Endothelial cell of umbilical vein (primary cell): ENCODE results near the gene TTC13. TPM values are rescaled to one million over a fixed set of nuclear protein-coding genes. Genes with fewer than 3 reads are reported as not detected.

Source experiments
- BruUV-seq: library from RNA; stranded (reverse); fragments of 400-500 nt; replicated peaks from 2 replicates; lab custom pipeline; 2021; lab: Mats Ljungman, UMichigan
- CTCF ChIA-PET: fragments of 300-600, 350-600 bp; sonication (Branson Sonifier 250); formaldehyde crosslinking; loops from one replicate; lab custom pipeline; 2021; ENCODE audit warnings: antibody characterized with exemption, inconsistent platforms; lab: Charles Lee
- POLR2A ChIA-PET: fragments of 300-600, 350-600 bp; sonication (Branson Sonifier 250); formaldehyde crosslinking; loops from one replicate; lab custom pipeline; 2021; ENCODE audit warnings: antibody characterized with exemption, inconsistent platforms; lab: Charles Lee
- DNase-seq: peaks from one replicate; pipeline ENCODE4 v3.0.0-alpha.2; 2011; ENCODE audit warnings: low read depth, low spot score
- FAIRE-seq: peaks from 2 replicates; lab custom pipeline; 2011; peaks lifted over from hg19 to GRCh38; lab: Jason Lieb, UNC
- H2AFZ ChIP-seq: 2 replicates; pipeline ENCODE4 v1.6.0; 2012; ENCODE audit warnings: low read depth, low read length, control low read depth, inconsistent platforms
- H3K27ac ChIP-seq: 2 replicates; pipeline ENCODE4 v1.5.1; 2011; ENCODE audit warnings: low read depth, mild to moderate bottlenecking, control low read depth, low read length, moderate library complexity; ENCODE audit not compliant: insufficient read depth
- H3K27me3 ChIP-seq, 2 experiments: 2 replicates each; pipeline versions ENCODE4 v1.6.0 to v1.6.1; 2011; ENCODE audit warnings: low read length in 2 of 2, mixed read lengths in 1 of 2; ENCODE audit not compliant: control insufficient read depth in 2 of 2, insufficient read depth in 2 of 2
- H3K36me3 ChIP-seq, 2 experiments: 2 replicates in 1 of 2; 3 replicates in 1 of 2; pipeline ENCODE4 v1.5.1; 2011; ENCODE audit warnings: low read length in 2 of 2, mild to moderate bottlenecking in 1 of 2, moderate library complexity in 1 of 2; ENCODE audit not compliant: control insufficient read depth in 2 of 2, insufficient read depth in 2 of 2; ENCODE audit errors: extremely low read depth in 1 of 2
- H3K4me1 ChIP-seq: 3 replicates; pipeline ENCODE4 v1.5.1; 2011; ENCODE audit warnings: mild to moderate bottlenecking, low read length; ENCODE audit not compliant: control insufficient read depth, insufficient read depth; ENCODE audit errors: extremely low read depth
- H3K4me2 ChIP-seq: 2 replicates; pipeline ENCODE4 v1.6.1; 2011; ENCODE audit warnings: low read length, control low read depth, mixed read lengths; ENCODE audit not compliant: insufficient read depth
- H3K4me3 ChIP-seq, 3 experiments: fragments of 200-600 bp in 1 of 3; sonication (generic), shearing (Covaris generic) in 1 of 3; replicated peaks in 1 of 3; 2 replicates each; pipeline ENCODE4 v1.5.1; 2011 to 2016; ENCODE audit warnings: control low read depth in 3 of 3, low read length in 3 of 3, mild to moderate bottlenecking in 2 of 3, inconsistent platforms in 1 of 3, low read depth in 1 of 3, moderate library complexity in 1 of 3; ENCODE audit not compliant: insufficient read depth in 1 of 3
- H3K79me2 ChIP-seq: 2 replicates; pipeline ENCODE4 v1.6.0; 2012; ENCODE audit warnings: low read length, inconsistent platforms; ENCODE audit not compliant: control insufficient read depth, insufficient read depth
- H3K9ac ChIP-seq: replicated peaks from 2 replicates; pipeline ENCODE3; 2011; ENCODE audit warnings: low read length, control low read depth; ENCODE audit not compliant: insufficient read depth; ENCODE audit errors: extremely low read depth
- H3K9me1 ChIP-seq: replicated peaks from 3 replicates; pipeline ENCODE4 v1.6.0; 2011; ENCODE audit warnings: mild to moderate bottlenecking, low read length; ENCODE audit not compliant: control insufficient read depth, insufficient read depth; ENCODE audit errors: extremely low read depth
- H3K9me3 ChIP-seq: replicated peaks from 2 replicates; pipeline ENCODE4 v1.5.1; 2012; ENCODE audit warnings: low read length, inconsistent platforms; ENCODE audit not compliant: control insufficient read depth, insufficient read depth
- H4K20me1 ChIP-seq: replicated peaks from 2 replicates; pipeline ENCODE3; 2011; ENCODE audit warnings: mild to moderate bottlenecking, low read length; ENCODE audit not compliant: control insufficient read depth, insufficient read depth; ENCODE audit errors: extremely low read depth
- EZH2 ChIP-seq: IDR thresholded peaks from 2 replicates; pipeline ENCODE4 v1.6.1; 2012; ENCODE audit warnings: borderline replicate concordance, low read depth, mild to moderate bottlenecking, moderate library complexity, low read length, inconsistent platforms; ENCODE audit not compliant: severe bottlenecking
- FOS ChIP-seq: IDR thresholded peaks from 2 replicates; pipeline ENCODE4 v1.6.1; 2011; ENCODE audit warnings: mild to moderate bottlenecking, low read length, moderate library complexity, borderline replicate concordance; ENCODE audit not compliant: insufficient read depth
- GATA2 ChIP-seq: IDR thresholded peaks from 2 replicates; pipeline ENCODE4 v1.7.0; 2011; ENCODE audit warnings: low read depth, mild to moderate bottlenecking, moderate library complexity, mixed read lengths, low read length; ENCODE audit not compliant: insufficient read length, insufficient read depth
- JUN ChIP-seq: IDR thresholded peaks from 2 replicates; pipeline ENCODE4 v1.6.1; 2011; ENCODE audit warnings: borderline replicate concordance, low read depth; ENCODE audit not compliant: insufficient read length, insufficient read depth
- MYC ChIP-seq: IDR thresholded peaks from one replicate; pipeline ENCODE4 v1.6.1; 2011; ENCODE audit warnings: mild to moderate bottlenecking, low read depth, low read length
- POLR2A ChIP-seq: IDR thresholded peaks from 2 replicates; pipeline ENCODE4 v1.6.1; 2012; ENCODE audit warnings: low read depth, mild to moderate bottlenecking, control low read depth, low read length
- POLR2AphosphoS5 ChIP-seq: IDR thresholded peaks from 2 replicates; pipeline ENCODE4 v1.6.1; 2012; ENCODE audit warnings: low read depth, mild to moderate bottlenecking, control low read depth, low read length, moderate library complexity; ENCODE audit not compliant: insufficient read depth
- dilution Hi-C: fragments of 300-500 bp; cut with MboI; formaldehyde crosslinking; loops from one replicate; pipeline ENCODE4 v1.15.0; 2019; ENCODE audit warnings: low sequenced_read_pairs; ENCODE audit not compliant: extremely low pct_ligation_motif_present
- intact Hi-C: fragments of 100-400 bp; cut with micrococcal nuclease; formaldehyde crosslinking; loops from one replicate; pipeline ENCODE4 v1.10.0; 2022
- polyA plus RNA-seq, 4 experiments: library from polyadenylated mRNA; depleted of rRNA in 3 of 4; stranded (reverse) in 3 of 4; unstranded in 1 of 4; fragments of >200 nt; gene quantifications; 2 replicates each; pipeline versions ENCODE4 v1.2.1 to v1.2.3, GENCODE V29; 2011 to 2012; ENCODE audit warnings: missing spikeins in 1 of 4
- total RNA-seq: library from RNA; stranded (reverse); gene quantifications from 2 replicates; pipeline ENCODE4 v1.2.3, GENCODE V29; 2021
- TF ChIP-seq, protein P1 (sequence below): IDR thresholded peaks from 2 replicates; pipeline ENCODE4 v1.6.1; 2011; ENCODE audit not compliant: insufficient read depth, insufficient read length
- TF ChIP-seq, protein P2 (sequence below), 2 donors: IDR thresholded peaks; 1 replicate in 1 of 2; 2 replicates in 1 of 2; pipeline ENCODE4 v1.5.1; 2011; ENCODE audit warnings: low read length in 2 of 2, mild to moderate bottlenecking in 2 of 2, moderate library complexity in 2 of 2, control low read depth in 1 of 2, inconsistent platforms in 1 of 2, low read depth in 1 of 2; ENCODE audit not compliant: insufficient read depth in 1 of 2; ENCODE audit errors: extremely low read depth in 1 of 2

TTC13 gene
- total and polyA plus RNA-seq, 2 donors (not counting 3 experiments of a cell fraction or from before 2014, with no cell fraction given): 8.8 to 23.9 TPM

DNA sequence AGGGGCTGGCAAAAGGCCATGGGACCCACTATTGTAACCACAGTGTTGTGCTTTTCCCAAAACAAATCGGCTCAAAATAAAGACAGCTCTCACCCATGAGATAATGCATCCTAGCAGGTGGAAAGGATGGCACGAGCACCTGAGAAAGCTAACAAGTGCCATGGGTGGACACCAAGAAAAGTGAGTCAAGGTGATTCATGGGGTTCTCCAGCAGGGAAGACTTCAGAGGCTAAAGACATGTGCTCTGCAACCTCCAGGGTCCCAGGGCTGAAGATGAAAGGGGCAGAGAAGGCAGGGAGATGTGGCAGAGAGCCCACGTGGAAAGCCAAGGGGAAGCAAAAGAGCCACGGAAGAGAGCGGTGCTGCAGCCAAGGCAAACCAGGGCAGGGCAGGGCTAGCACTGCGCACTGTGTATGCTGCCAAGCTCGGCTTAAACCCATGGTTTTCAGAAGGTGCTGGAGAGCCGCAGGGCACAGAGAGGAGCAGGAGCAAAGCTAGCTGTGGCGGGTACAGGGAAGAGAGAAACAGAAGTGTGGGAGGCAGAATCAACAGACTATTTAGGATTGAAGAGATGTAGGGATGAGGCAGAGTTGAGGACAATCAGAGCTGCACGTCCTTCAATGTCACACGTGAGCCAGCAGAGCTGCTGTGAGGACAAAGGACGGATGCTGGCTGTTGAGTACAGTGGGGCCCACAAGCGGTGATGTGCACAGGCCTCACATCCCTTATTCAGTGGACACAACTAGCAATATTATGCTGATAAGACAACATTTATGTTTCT is 68.5 kb downstream of the TTC13 start:
- H3K4me3 ChIP-seq: no peak overlapping the region
- H3K36me3 ChIP-seq: peaks cover 2 to 11% of the 10 kb centered on the region in 2 experiments
- no peak for TF ChIP-seq EZH2
- no peak for TF ChIP-seq GATA2
- TF ChIP-seq POLR2AphosphoS5: no peak
- TF ChIP-seq POLR2A: no peak
- no peak for TF ChIP-seq FOS
- TF ChIP-seq, protein P1, sequence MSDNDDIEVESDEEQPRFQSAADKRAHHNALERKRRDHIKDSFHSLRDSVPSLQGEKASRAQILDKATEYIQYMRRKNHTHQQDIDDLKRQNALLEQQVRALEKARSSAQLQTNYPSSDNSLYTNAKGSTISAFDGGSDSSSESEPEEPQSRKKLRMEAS: no peak
- TF ChIP-seq JUN: no peak
- TF ChIP-seq, protein P2, sequence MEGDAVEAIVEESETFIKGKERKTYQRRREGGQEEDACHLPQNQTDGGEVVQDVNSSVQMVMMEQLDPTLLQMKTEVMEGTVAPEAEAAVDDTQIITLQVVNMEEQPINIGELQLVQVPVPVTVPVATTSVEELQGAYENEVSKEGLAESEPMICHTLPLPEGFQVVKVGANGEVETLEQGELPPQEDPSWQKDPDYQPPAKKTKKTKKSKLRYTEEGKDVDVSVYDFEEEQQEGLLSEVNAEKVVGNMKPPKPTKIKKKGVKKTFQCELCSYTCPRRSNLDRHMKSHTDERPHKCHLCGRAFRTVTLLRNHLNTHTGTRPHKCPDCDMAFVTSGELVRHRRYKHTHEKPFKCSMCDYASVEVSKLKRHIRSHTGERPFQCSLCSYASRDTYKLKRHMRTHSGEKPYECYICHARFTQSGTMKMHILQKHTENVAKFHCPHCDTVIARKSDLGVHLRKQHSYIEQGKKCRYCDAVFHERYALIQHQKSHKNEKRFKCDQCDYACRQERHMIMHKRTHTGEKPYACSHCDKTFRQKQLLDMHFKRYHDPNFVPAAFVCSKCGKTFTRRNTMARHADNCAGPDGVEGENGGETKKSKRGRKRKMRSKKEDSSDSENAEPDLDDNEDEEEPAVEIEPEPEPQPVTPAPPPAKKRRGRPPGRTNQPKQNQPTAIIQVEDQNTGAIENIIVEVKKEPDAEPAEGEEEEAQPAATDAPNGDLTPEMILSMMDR (IDR thresholded peaks at IDR 0.05; ENCODE audit: extremely low read depth in 1 of 2, insufficient read depth in 1 of 2, low read depth in 1 of 2, low read length in 2 of 2): no peak
- TF ChIP-seq MYC: no peak
- dilution Hi-C loops: no loop called here
- H4K20me1 ChIP-seq: no peaks in the 10 kb centered on the region
- ChIA-PET CTCF (interaction anchor here (1.4 to 1.5 kb wide), 2 partner anchors 13 to 182 kb away, joined by 3 to 4 read pairs; no protein-coding TSS in a partner anchor), POLR2A (no interaction called here)
- H3K9me3 ChIP-seq: no peaks in the 10 kb centered on the region
- no peaks in the 10 kb centered on the region for H3K27me3 ChIP-seq
- H3K4me2 ChIP-seq: no peak overlapping the region
- FAIRE-seq (no peak), DNase-seq (no peak)
- H3K9me1 ChIP-seq: no peaks in the 10 kb centered on the region
- H3K79me2 ChIP-seq: no peaks in the 10 kb centered on the region
- H2AFZ ChIP-seq: no peak overlapping the region
- BruUV-seq: no TSS peak
- no peak overlapping the region for H3K9ac ChIP-seq
- peaks cover 6% of the 10 kb centered on the region for H3K4me1 ChIP-seq
- intact Hi-C loops: no loop called here
- no peak overlapping the region for H3K27ac ChIP-seq
